H1 (cell line): ENCODE data around the gene FAM149B1. TPM values are rescaled to one million over a fixed set of nuclear protein-coding genes. Genes with fewer than 3 reads are reported as not detected.

Experiments
- CTCF ChIA-PET: fragments of 300-600 bp; sonication (Branson Sonifier 250); formaldehyde crosslinking; loops from one replicate; lab custom pipeline; 2021; ENCODE audit not compliant: partially characterized antibody; lab: Charles Lee
- POLR2A ChIA-PET: fragments of 300-600 bp; sonication (Branson Sonifier 250); formaldehyde crosslinking; loops from one replicate; lab custom pipeline; 2021; ENCODE audit warnings: inconsistent platforms; ENCODE audit not compliant: partially characterized antibody; lab: Charles Lee
- DNase-seq, 2 experiments: peaks; one replicate each; pipeline versions ENCODE4 v3.0.0 to v3.0.0-alpha.2; 2010 to 2022; ENCODE audit warnings: low spot score in 2 of 2, low read depth in 1 of 2, mixed read lengths in 1 of 2
- FAIRE-seq: peaks from 2 replicates; lab custom pipeline; 2011; peaks lifted over from hg19 to GRCh38; lab: Jason Lieb, UNC
- H2AFZ ChIP-seq: 2 replicates; pipeline ENCODE4 v1.8.1; 2012; ENCODE audit warnings: low read length, inconsistent platforms
- H2AK5ac ChIP-seq: 2 replicates; pipeline ENCODE4 v1.6.1; 2013; ENCODE audit warnings: low read depth, low read length
- H2BK120ac ChIP-seq: replicated peaks from 2 replicates; pipeline ENCODE3; 2013; ENCODE audit warnings: low read depth, low read length, inconsistent platforms
- H2BK12ac ChIP-seq: 2 replicates; pipeline ENCODE4 v1.6.1; 2013; ENCODE audit warnings: low read depth, low read length
- H2BK15ac ChIP-seq: 2 replicates; pipeline ENCODE4 v1.6.1; 2013; ENCODE audit warnings: low read length
- H2BK20ac ChIP-seq: 2 replicates; pipeline ENCODE4 v1.6.1; 2013; ENCODE audit warnings: low read length
- H2BK5ac ChIP-seq: 2 replicates; pipeline ENCODE4 v1.6.1; 2013; ENCODE audit warnings: low read depth, low read length
- H3K14ac ChIP-seq: 2 replicates; pipeline ENCODE4 v1.6.1; 2013; ENCODE audit warnings: inconsistent platforms; ENCODE audit not compliant: insufficient read length
- H3K18ac ChIP-seq: 2 replicates; pipeline ENCODE4 v1.6.1; 2013; ENCODE audit warnings: low read length; ENCODE audit errors: extremely low read depth
- H3K23ac ChIP-seq: 2 replicates; pipeline ENCODE4 v1.6.1; 2013; ENCODE audit warnings: inconsistent platforms; ENCODE audit not compliant: insufficient read length
- H3K23me2 ChIP-seq: 2 replicates; pipeline ENCODE4 v1.6.1; 2013; ENCODE audit warnings: low read depth, low read length
- H3K27ac ChIP-seq: 2 replicates; pipeline ENCODE4 v1.6.1; 2011; ENCODE audit warnings: low read depth, low read length, inconsistent platforms
- H3K27me3 ChIP-seq, 4 experiments: replicated peaks in 1 of 4; 1 replicate in 1 of 4; 2 replicates in 3 of 4; pipeline versions ENCODE4 v1.6.1 to v1.8.1; 2011 to 2013; ENCODE audit warnings: low read length in 3 of 4, mild to moderate bottlenecking in 3 of 4, inconsistent platforms in 2 of 4, mixed read lengths in 2 of 4, moderate library complexity in 1 of 4; ENCODE audit not compliant: control insufficient read depth in 3 of 4, insufficient read depth in 3 of 4; ENCODE audit errors: extremely low read depth in 1 of 4
- H3K36me3 ChIP-seq, 4 experiments: 2 replicates each; pipeline versions ENCODE4 v1.6.1 to v1.8.1; 2011 to 2013; ENCODE audit warnings: mild to moderate bottlenecking in 4 of 4, low read length in 3 of 4, moderate library complexity in 2 of 4, control low read depth in 1 of 4, inconsistent platforms in 1 of 4; ENCODE audit not compliant: insufficient read depth in 4 of 4, control insufficient read depth in 2 of 4
- H3K4ac ChIP-seq: replicated peaks from 2 replicates; pipeline ENCODE3; 2013; ENCODE audit warnings: low read length, low read depth, mixed read lengths, inconsistent platforms; ENCODE audit not compliant: insufficient read length
- H3K4me1 ChIP-seq, 4 experiments: replicated peaks in 1 of 4; 1 replicate in 1 of 4; 2 replicates in 3 of 4; pipeline versions ENCODE4 v1.6.1 to v1.8.1; 2011 to 2013; ENCODE audit warnings: low read length in 3 of 4, inconsistent platforms in 2 of 4, mixed read lengths in 1 of 4; ENCODE audit not compliant: insufficient read depth in 4 of 4, control insufficient read depth in 3 of 4
- H3K4me2 ChIP-seq, 2 experiments: 2 replicates each; pipeline versions ENCODE4 v1.6.1 to v1.8.1; 2011 to 2013; ENCODE audit warnings: low read depth in 2 of 2, low read length in 2 of 2, control low read depth in 1 of 2, inconsistent platforms in 1 of 2, mild to moderate bottlenecking in 1 of 2; ENCODE audit not compliant: insufficient read depth in 1 of 2
- H3K4me3 ChIP-seq, 4 experiments: fragments of 200-600, 300-600 bp in 1 of 4; sonication (generic), shearing (Covaris generic), sonication (Bioruptor Twin) in 1 of 4; 2 replicates each; pipeline versions ENCODE4 v1.5.1 to v1.8.1; 2011 to 2016; ENCODE audit warnings: low read length in 4 of 4, low read depth in 3 of 4, control low read depth in 2 of 4, inconsistent platforms in 2 of 4, mild to moderate bottlenecking in 2 of 4, mixed read lengths in 1 of 4, moderate library complexity in 1 of 4; ENCODE audit not compliant: insufficient read depth in 2 of 4; ENCODE audit errors: extremely low read depth in 1 of 4
- H3K56ac ChIP-seq: replicated peaks from 2 replicates; pipeline ENCODE3; 2013; ENCODE audit warnings: low read depth, mild to moderate bottlenecking, mixed read lengths, low read length, inconsistent platforms; ENCODE audit not compliant: insufficient read length
- H3K79me1 ChIP-seq: 2 replicates; pipeline ENCODE4 v1.6.1; 2013; ENCODE audit warnings: low read depth, low read length, control low read depth
- H3K79me2 ChIP-seq, 2 experiments: 2 replicates each; pipeline versions ENCODE4 v1.6.1 to v1.8.1; 2012 to 2013; ENCODE audit warnings: low read length in 2 of 2, mild to moderate bottlenecking in 2 of 2, inconsistent platforms in 1 of 2; ENCODE audit not compliant: insufficient read depth in 2 of 2, control insufficient read depth in 1 of 2
- H3K9ac ChIP-seq, 4 experiments: replicated peaks in 1 of 4; 1 replicate in 1 of 4; 2 replicates in 3 of 4; pipeline versions ENCODE4 v1.6.1 to v1.8.1; 2011 to 2013; ENCODE audit warnings: low read depth in 3 of 4, low read length in 3 of 4, control low read depth in 2 of 4, mild to moderate bottlenecking in 2 of 4, moderate library complexity in 2 of 4, inconsistent platforms in 1 of 4; ENCODE audit errors: extremely low read depth in 1 of 4
- H3K9me3 ChIP-seq, 2 experiments: 2 replicates each; pipeline versions ENCODE4 v1.6.1 to v1.8.1; 2012 to 2013; ENCODE audit warnings: mild to moderate bottlenecking in 2 of 2, moderate library complexity in 2 of 2, control low read depth in 1 of 2, inconsistent platforms in 1 of 2, low read depth in 1 of 2, low read length in 1 of 2, mixed read lengths in 1 of 2; ENCODE audit not compliant: insufficient read depth in 2 of 2
- H4K20me1 ChIP-seq, 2 experiments: replicated peaks in 1 of 2; 2 replicates each; pipeline versions ENCODE3 to v1.8.1; 2011 to 2013; ENCODE audit warnings: inconsistent platforms in 2 of 2, low read length in 2 of 2, mild to moderate bottlenecking in 1 of 2; ENCODE audit not compliant: insufficient read depth in 2 of 2, control insufficient read depth in 1 of 2
- H4K5ac ChIP-seq: 2 replicates; pipeline ENCODE4 v1.6.1; 2013; ENCODE audit warnings: low read length, low read depth, mixed read lengths, inconsistent platforms; ENCODE audit not compliant: insufficient read length
- H4K8ac ChIP-seq: 2 replicates; pipeline ENCODE4 v1.8.0; 2013; ENCODE audit warnings: mild to moderate bottlenecking, moderate library complexity, low read length, inconsistent platforms; ENCODE audit not compliant: insufficient read depth; ENCODE audit errors: extremely low read depth
- H4K91ac ChIP-seq: replicated peaks from 2 replicates; pipeline ENCODE3; 2013; ENCODE audit warnings: low read length, mixed read lengths, inconsistent platforms; ENCODE audit not compliant: insufficient read length
- BRCA1 ChIP-seq: IDR thresholded peaks from 2 replicates; pipeline ENCODE4 v1.6.1; 2012; ENCODE audit warnings: low read depth, low read length, improper control_type of control experiment
- CTBP2 ChIP-seq: IDR thresholded peaks from 2 replicates; pipeline ENCODE4 v1.7.0; 2011; ENCODE audit warnings: borderline replicate concordance, mild to moderate bottlenecking, moderate library complexity, mixed read lengths, low read length; ENCODE audit not compliant: insufficient read depth, insufficient read length
- FOSL1 ChIP-seq: IDR thresholded peaks from 2 replicates; pipeline ENCODE4 v1.6.1; 2011; ENCODE audit warnings: mild to moderate bottlenecking, low read depth, low read length, moderate library complexity; ENCODE audit not compliant: insufficient read depth
- GABPA ChIP-seq: IDR thresholded peaks from 2 replicates; pipeline ENCODE4 v1.6.1; 2011; ENCODE audit warnings: mild to moderate bottlenecking, low read length, moderate library complexity, borderline replicate concordance; ENCODE audit not compliant: insufficient read depth
- POU5F1 ChIP-seq: IDR thresholded peaks from 2 replicates; pipeline ENCODE4 v1.6.1; 2011; ENCODE audit warnings: low read depth, mild to moderate bottlenecking, low read length, moderate library complexity
- SP4 ChIP-seq: IDR thresholded peaks from 2 replicates; pipeline ENCODE4 v1.6.1; 2012; ENCODE audit warnings: low read length, inconsistent platforms
- SRF ChIP-seq: IDR thresholded peaks from 2 replicates; pipeline ENCODE4 v1.6.1; 2011; ENCODE audit warnings: mild to moderate bottlenecking, low read depth, low read length, moderate library complexity
- TAF7 ChIP-seq: optimal IDR thresholded peaks from 2 replicates; pipeline ENCODE3; 2011; ENCODE audit warnings: low read depth, mild to moderate bottlenecking, inconsistent platforms, low read length, moderate library complexity, borderline replicate concordance
- YY1 ChIP-seq: IDR thresholded peaks from 2 replicates; pipeline ENCODE4 v1.6.1; 2011; ENCODE audit warnings: low read depth, mild to moderate bottlenecking, low read length
- WGBS, 2 experiments: shearing (Covaris generic) in 1 of 2; methylation state at CpG; one replicate each; pipeline versions ENCODE4 v1.1.6 to v1.1.7; 2013 to 2015; ENCODE audit warnings: low lambda C conversion rate in 2 of 2, mixed read lengths in 2 of 2, inconsistent platforms in 1 of 2, low coverage in 1 of 2, missing lambda C conversion rate in 1 of 2; ENCODE audit not compliant: insufficient replicate concordance in 2 of 2, insufficient coverage in 1 of 2, insufficient read length in 1 of 2; ENCODE audit errors: extremely low coverage in 1 of 2, missing lambda C conversion rate in 1 of 2; 5-methylcytosine and 5-hydroxymethylcytosine counted together
- polyA plus RNA-seq, 7 experiments: library from polyadenylated mRNA; depleted of rRNA in 3 of 7; stranded (reverse) in 5 of 7; unstranded in 2 of 7; fragments of >200 nt in 5 of 7; fragments of 200-250 nt in 2 of 7; gene quantifications; 1 replicate in 5 of 7; 2 replicates in 1 of 7; 4 replicates in 1 of 7; pipeline versions ENCODE4 v1.2.1 to v1.2.3, GENCODE V29; 2011 to 2013; ENCODE audit warnings: missing spikeins in 2 of 7, mixed read lengths in 2 of 7
- total RNA-seq: library from RNA; stranded (reverse); fragmentation: NEBNext Ultra II Directional; extraction: Animal tissue kit (Norgen Biotek cat#: 25700); gene quantifications from 2 replicates; pipeline ENCODE4 v1.2.1, GENCODE V29; 2021
- TF ChIP-seq, protein P1 (sequence below), 3 experiments: IDR thresholded peaks; 1 replicate in 2 of 3; 2 replicates in 1 of 3; pipeline versions ENCODE4 v1.5.1 to v1.6.1; 2011; ENCODE audit warnings: low read length in 3 of 3, mild to moderate bottlenecking in 3 of 3, inconsistent platforms in 2 of 3, low read depth in 1 of 3, moderate library complexity in 1 of 3; ENCODE audit not compliant: insufficient read depth in 1 of 3; ENCODE audit errors: control extremely low read depth in 1 of 3

FAM149B1 gene
- total and polyA plus RNA-seq, 2 of the 8 experiments (the other 6 are each of a cell fraction or from before 2014, with no cell fraction given) = 16.8 to 21.9 TPM

DNA sequence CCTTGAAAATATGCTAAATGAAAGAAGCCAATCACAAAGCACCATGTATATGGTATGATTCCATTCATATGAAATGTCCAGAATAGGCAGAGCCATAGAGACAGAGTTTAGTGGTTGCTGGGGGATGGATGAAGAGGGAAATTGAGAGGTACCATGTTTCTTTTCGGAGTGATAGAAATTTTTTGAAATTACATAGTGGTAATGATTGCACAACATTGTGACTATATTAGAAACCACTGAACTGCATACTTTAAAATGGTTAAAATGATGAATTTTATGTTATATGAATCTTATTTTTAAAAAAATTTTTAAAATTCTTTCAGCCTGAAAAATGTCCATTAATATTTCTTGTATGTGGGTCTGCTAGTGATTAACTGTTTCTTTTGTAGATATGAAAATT, 53.1 kb downstream of the FAM149B1 start:
- Histone ChIP-seq H3K56ac (no peak overlapping the region), H2BK120ac (no peak overlapping the region), H3K18ac (no peak overlapping the region), H3K4me3 (no peak overlapping the region), H3K23ac (no peak overlapping the region), H2BK5ac (no peak overlapping the region), H3K14ac (no peak overlapping the region), H2AK5ac (no peak overlapping the region), H3K4ac (no peak overlapping the region), H3K9ac (no peak overlapping the region), H3K36me3 (peaks cover 0 to 9% (median 1%) of the 10 kb centered on the region in 4 experiments; a peak in 3 of 8 replicates), H3K79me1 (no peaks in the 10 kb centered on the region), H3K4me1 (no peaks in the 10 kb centered on the region), H4K91ac (no peak overlapping the region), H2BK12ac (no peak overlapping the region), H3K23me2 (no peaks in the 10 kb centered on the region), H3K27ac (no peak overlapping the region), H3K27me3 (no peaks in the 10 kb centered on the region), H3K9me3 (no peaks in the 10 kb centered on the region), H2AFZ (no peak overlapping the region), H2BK20ac (no peak overlapping the region), H4K5ac (no peak overlapping the region), H3K4me2 (no peak overlapping the region), H3K79me2 (no peaks in the 10 kb centered on the region), H4K8ac (no peak overlapping the region), H2BK15ac (no peak overlapping the region), H4K20me1 (peaks cover 0 to 2% of the 10 kb centered on the region in 2 experiments)
- POLR2A ChIA-PET = no interaction called here
- CTCF ChIA-PET = no interaction called here
- FAIRE-seq = no peak
- TF ChIP-seq YY1 (no peak), CTBP2 (no peak), SP4 (no peak), POU5F1 (no peak), BRCA1 (no peak), FOSL1 (no peak), GABPA (no peak), SRF (no peak), TAF7 (no peak)
- TF ChIP-seq, protein P1, sequence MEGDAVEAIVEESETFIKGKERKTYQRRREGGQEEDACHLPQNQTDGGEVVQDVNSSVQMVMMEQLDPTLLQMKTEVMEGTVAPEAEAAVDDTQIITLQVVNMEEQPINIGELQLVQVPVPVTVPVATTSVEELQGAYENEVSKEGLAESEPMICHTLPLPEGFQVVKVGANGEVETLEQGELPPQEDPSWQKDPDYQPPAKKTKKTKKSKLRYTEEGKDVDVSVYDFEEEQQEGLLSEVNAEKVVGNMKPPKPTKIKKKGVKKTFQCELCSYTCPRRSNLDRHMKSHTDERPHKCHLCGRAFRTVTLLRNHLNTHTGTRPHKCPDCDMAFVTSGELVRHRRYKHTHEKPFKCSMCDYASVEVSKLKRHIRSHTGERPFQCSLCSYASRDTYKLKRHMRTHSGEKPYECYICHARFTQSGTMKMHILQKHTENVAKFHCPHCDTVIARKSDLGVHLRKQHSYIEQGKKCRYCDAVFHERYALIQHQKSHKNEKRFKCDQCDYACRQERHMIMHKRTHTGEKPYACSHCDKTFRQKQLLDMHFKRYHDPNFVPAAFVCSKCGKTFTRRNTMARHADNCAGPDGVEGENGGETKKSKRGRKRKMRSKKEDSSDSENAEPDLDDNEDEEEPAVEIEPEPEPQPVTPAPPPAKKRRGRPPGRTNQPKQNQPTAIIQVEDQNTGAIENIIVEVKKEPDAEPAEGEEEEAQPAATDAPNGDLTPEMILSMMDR (IDR thresholded peaks at IDR 0.05; ENCODE audit: control extremely low read depth in 1 of 3, insufficient read depth in 1 of 3, low read depth in 1 of 3, low read length in 3 of 3) = no peak
- DNase-seq = no peak
- 71% methylated on average over 1 of the region's 1 CpG; no CpG with 5 or more reads in 1 of the 2 experiments for WGBS, 2 experiments
